AG10803 (cell line): Measurements from ENCODE around the gene APELA.

Source experiments
- DNase-seq: peaks from one replicate; pipeline ENCODE4 v3.0.0; 2010; ENCODE audit warnings: low read depth
- H3K4me3 ChIP-seq: 2 replicates; pipeline ENCODE4 v1.5.1; 2011; ENCODE audit warnings: mild to moderate bottlenecking, low read length, control low read depth
- TF ChIP-seq, protein P1 (sequence below): conservative IDR thresholded peaks from 2 replicates; pipeline ENCODE4 v1.5.1; 2011; ENCODE audit warnings: mild to moderate bottlenecking, low read length, control low read depth, inconsistent platforms

Gene APELA

DNA sequence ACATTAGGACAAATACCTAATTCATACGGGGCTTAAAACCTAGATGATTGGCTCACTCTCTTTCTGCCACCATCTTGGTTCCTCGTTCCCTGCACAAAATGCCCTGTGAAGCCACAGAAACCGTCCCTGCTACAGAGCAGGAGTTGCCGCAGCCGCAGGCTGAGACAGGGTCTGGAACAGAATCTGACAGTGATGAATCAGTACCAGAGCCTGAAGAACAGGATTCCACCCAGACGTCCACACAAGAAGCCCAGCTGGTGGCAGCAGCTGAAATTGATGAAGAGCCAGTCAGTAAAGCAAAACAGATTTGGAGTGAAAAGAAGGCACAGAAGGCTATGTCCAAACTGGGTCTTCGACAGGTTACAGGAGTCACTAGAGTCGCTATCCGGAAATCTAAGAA lies 66.2 kb downstream of the APELA start:
- H3K4me3 ChIP-seq, result no peak overlapping the region
- TF ChIP-seq, protein P1, sequence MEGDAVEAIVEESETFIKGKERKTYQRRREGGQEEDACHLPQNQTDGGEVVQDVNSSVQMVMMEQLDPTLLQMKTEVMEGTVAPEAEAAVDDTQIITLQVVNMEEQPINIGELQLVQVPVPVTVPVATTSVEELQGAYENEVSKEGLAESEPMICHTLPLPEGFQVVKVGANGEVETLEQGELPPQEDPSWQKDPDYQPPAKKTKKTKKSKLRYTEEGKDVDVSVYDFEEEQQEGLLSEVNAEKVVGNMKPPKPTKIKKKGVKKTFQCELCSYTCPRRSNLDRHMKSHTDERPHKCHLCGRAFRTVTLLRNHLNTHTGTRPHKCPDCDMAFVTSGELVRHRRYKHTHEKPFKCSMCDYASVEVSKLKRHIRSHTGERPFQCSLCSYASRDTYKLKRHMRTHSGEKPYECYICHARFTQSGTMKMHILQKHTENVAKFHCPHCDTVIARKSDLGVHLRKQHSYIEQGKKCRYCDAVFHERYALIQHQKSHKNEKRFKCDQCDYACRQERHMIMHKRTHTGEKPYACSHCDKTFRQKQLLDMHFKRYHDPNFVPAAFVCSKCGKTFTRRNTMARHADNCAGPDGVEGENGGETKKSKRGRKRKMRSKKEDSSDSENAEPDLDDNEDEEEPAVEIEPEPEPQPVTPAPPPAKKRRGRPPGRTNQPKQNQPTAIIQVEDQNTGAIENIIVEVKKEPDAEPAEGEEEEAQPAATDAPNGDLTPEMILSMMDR, result no peak
- no peak for DNase-seq

- no peak overlapping the region for H3K4me3 ChIP-seq
- DNase-seq, result no peak
- TF ChIP-seq, protein P1, result no peak
Measured at GRCh38 chr4:164945146-164945545, 68.2 kb downstream of the APELA start.

DNA sequence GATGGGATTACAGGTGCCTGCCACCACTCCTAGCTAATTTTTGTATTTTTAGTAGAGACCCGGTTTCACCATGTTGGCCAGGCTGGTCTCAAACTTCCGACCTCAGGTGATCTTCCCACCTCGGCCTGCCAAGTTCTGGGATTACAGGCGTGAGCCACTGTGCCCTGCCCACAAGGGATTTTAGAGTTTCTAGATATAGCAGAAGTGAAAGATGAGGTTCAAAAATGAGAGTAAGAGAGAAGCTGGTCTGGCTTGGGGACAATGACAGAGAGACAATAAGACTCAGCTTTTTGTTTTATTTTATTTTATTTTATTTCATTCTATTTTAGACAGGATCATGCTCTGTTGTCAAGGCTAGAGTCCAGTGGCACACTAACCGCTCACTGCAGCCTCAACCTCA lies 69.8 kb downstream of the APELA start:
- TF ChIP-seq, protein P1, result no peak
- no peak for DNase-seq
- H3K4me3 ChIP-seq, result no peak overlapping the region
